T-helper 2 cell treated with Interferon-gamma antibody and Interleukin-4, amounts not matched to agents 5 μg/mL and 100 μg/mL, for 36 hours (primary cell): ENCODE results near the gene CCDC124.
"Not testable (repeated sequence)": the region's sequence is repeated elsewhere in the genome, so short reads cannot be mapped to it uniquely, and the experiment has no call there.

ENCODE experiments used
- DNase-seq: peaks from one replicate; pipeline ENCODE4 v3.0.0; 2021; ENCODE audit warnings: low spot score
- H3K27ac Mint-ChIP-seq: one replicate; pipeline ENCODE4 v1.8.0; 2021; ENCODE audit warnings: mild to moderate bottlenecking, mixed read lengths
- H3K27me3 Mint-ChIP-seq: one replicate; pipeline ENCODE4 v1.8.0; 2021; ENCODE audit warnings: low read depth, mixed read lengths
- H3K36me3 Mint-ChIP-seq: one replicate; pipeline ENCODE4 v1.8.0; 2021; ENCODE audit warnings: low read depth, mixed read lengths
- H3K4me1 Mint-ChIP-seq: one replicate; pipeline ENCODE4 v1.8.0; 2021; ENCODE audit warnings: low read depth, mixed read lengths
- H3K4me3 Mint-ChIP-seq: one replicate; pipeline ENCODE4 v1.8.0; 2022; ENCODE audit warnings: mild to moderate bottlenecking, moderate library complexity, mixed read lengths
- H3K9me3 Mint-ChIP-seq: one replicate; pipeline ENCODE4 v1.8.0; 2021; ENCODE audit warnings: mixed read lengths

CCDC124 gene

GRCh38 chr19:17932485-17933338 is at the start of gene CCDC124:
CCDC124 (plus strand) TSS chr19:17933015; CDS start chr19:17936421, 3,406 bp downstream.
- no peaks in the 10 kb centered on the region for H3K27me3 Mint-ChIP-seq
- peaks cover 2% of the 10 kb centered on the region for H3K36me3 Mint-ChIP-seq
- peak; percentile 91 for DNase-seq
- H3K4me3 Mint-ChIP-seq, result peak within 1 kb of the TSS; percentile 91
- no peaks in the 10 kb centered on the region for H3K9me3 Mint-ChIP-seq
- H3K27ac Mint-ChIP-seq, result peak within 1 kb of the TSS; percentile 91
- H3K4me1 Mint-ChIP-seq, result peaks cover 12% of the 10 kb centered on the region

- Mint-ChIP-seq H3K4me3 (no peak overlapping the region), H3K27me3 (no peaks in the 10 kb centered on the region)
Observed at GRCh38 chr19:17883627-17884410, 49.0 kb upstream of the CCDC124 start.

GRCh38 chr19:17886515-17886914 is 46.3 kb upstream of the CCDC124 start:
- Mint-ChIP-seq H3K4me1 (no peaks in the 10 kb centered on the region), H3K27ac (no peak overlapping the region), H3K27me3 (no peaks in the 10 kb centered on the region), H3K36me3 (no peaks in the 10 kb centered on the region), H3K4me3 (no peak overlapping the region), H3K9me3 (no peaks in the 10 kb centered on the region)
- no peak for DNase-seq

More at GRCh38 chr19:17883627-17884410, 49.0 kb upstream of the CCDC124 start:
- Mint-ChIP-seq H3K4me1 (no peaks in the 10 kb centered on the region), H3K36me3 (no peaks in the 10 kb centered on the region), H3K27ac (no peak overlapping the region), H3K9me3 (no peaks in the 10 kb centered on the region)
- no peak for DNase-seq

- H3K4me1 Mint-ChIP-seq, H3K4me3 Mint-ChIP-seq, H3K36me3 Mint-ChIP-seq, H3K27ac Mint-ChIP-seq, H3K9me3 Mint-ChIP-seq, DNase-seq, H3K27me3 Mint-ChIP-seq: not testable (repeated sequence)
Observed at GRCh38 chr19:17887221-17887620, 45.6 kb upstream of the CCDC124 start.

- Mint-ChIP-seq H3K27ac (no peak overlapping the region), H3K36me3 (no peaks in the 10 kb centered on the region), H3K4me1 (no peaks in the 10 kb centered on the region), H3K4me3 (no peak overlapping the region), H3K27me3 (no peaks in the 10 kb centered on the region), H3K9me3 (no peaks in the 10 kb centered on the region)
- DNase-seq, result no peak
Observed at GRCh38 chr19:17888260-17888659, 44.6 kb upstream of the CCDC124 start.

- H3K4me3 Mint-ChIP-seq, result no peak overlapping the region
Observed at GRCh38 chr19:17889609-17890214, 43.1 kb upstream of the CCDC124 start.

GRCh38 chr19:17893766-17894165 is 39.0 kb upstream of the CCDC124 start:
- Mint-ChIP-seq H3K27ac (no peak overlapping the region), H3K27me3 (no peaks in the 10 kb centered on the region), H3K9me3 (no peaks in the 10 kb centered on the region), H3K4me1 (no peaks in the 10 kb centered on the region), H3K36me3 (no peaks in the 10 kb centered on the region), H3K4me3 (no peak overlapping the region)
- no peak for DNase-seq

More at GRCh38 chr19:17889609-17890214, 43.1 kb upstream of the CCDC124 start:
- no peaks in the 10 kb centered on the region for H3K4me1 Mint-ChIP-seq
- no peaks in the 10 kb centered on the region for H3K27me3 Mint-ChIP-seq
- no peaks in the 10 kb centered on the region for H3K9me3 Mint-ChIP-seq
- H3K27ac Mint-ChIP-seq, result no peak overlapping the region
- no peak for DNase-seq
- no peaks in the 10 kb centered on the region for H3K36me3 Mint-ChIP-seq

GRCh38 chr19:17902701-17903100 is 30.1 kb upstream of the CCDC124 start:
- peaks cover 3% of the 10 kb centered on the region for H3K27me3 Mint-ChIP-seq
- no peaks in the 10 kb centered on the region for H3K4me1 Mint-ChIP-seq
- no peak for DNase-seq
- H3K9me3 Mint-ChIP-seq, result no peaks in the 10 kb centered on the region
- H3K4me3 Mint-ChIP-seq, result no peak overlapping the region
- no peak overlapping the region for H3K27ac Mint-ChIP-seq
- H3K36me3 Mint-ChIP-seq, result no peaks in the 10 kb centered on the region

- H3K27ac Mint-ChIP-seq, result no peak overlapping the region
- H3K4me3 Mint-ChIP-seq, result no peak overlapping the region
- H3K36me3 Mint-ChIP-seq, result no peaks in the 10 kb centered on the region
- H3K9me3 Mint-ChIP-seq, result peaks cover 6% of the 10 kb centered on the region
- H3K4me1 Mint-ChIP-seq, result no peaks in the 10 kb centered on the region
- DNase-seq, result no peak
- H3K27me3 Mint-ChIP-seq, result no peaks in the 10 kb centered on the region
Observed at GRCh38 chr19:17908244-17908643, 24.6 kb upstream of the CCDC124 start.

GRCh38 chr19:17909003-17909732 is 23.6 kb upstream of the CCDC124 start:
- Mint-ChIP-seq H3K4me1 (no peaks in the 10 kb centered on the region), H3K36me3 (no peaks in the 10 kb centered on the region), H3K27me3 (no peaks in the 10 kb centered on the region), H3K27ac (no peak overlapping the region), H3K4me3 (no peak overlapping the region), H3K9me3 (peaks cover 14% of the 10 kb centered on the region)
- no peak for DNase-seq

- Mint-ChIP-seq H3K4me1 (no peaks in the 10 kb centered on the region), H3K36me3 (no peaks in the 10 kb centered on the region), H3K27me3 (no peaks in the 10 kb centered on the region), H3K27ac (no peak overlapping the region), H3K9me3 (peaks cover 14% of the 10 kb centered on the region), H3K4me3 (no peak overlapping the region)
- DNase-seq, result no peak
Observed at GRCh38 chr19:17910791-17911360, 21.9 kb upstream of the CCDC124 start.

GRCh38 chr19:17915940-17916593 is 16.7 kb upstream of the CCDC124 start:
- DNase-seq, result no peak
- H3K9me3 Mint-ChIP-seq, result peaks cover 10% of the 10 kb centered on the region
- H3K27ac Mint-ChIP-seq, result no peak overlapping the region
- no peaks in the 10 kb centered on the region for H3K36me3 Mint-ChIP-seq
- no peaks in the 10 kb centered on the region for H3K4me1 Mint-ChIP-seq
- no peak overlapping the region for H3K4me3 Mint-ChIP-seq
- H3K27me3 Mint-ChIP-seq, result no peaks in the 10 kb centered on the region

- H3K4me1 Mint-ChIP-seq, H3K9me3 Mint-ChIP-seq, H3K27me3 Mint-ChIP-seq, H3K4me3 Mint-ChIP-seq, H3K36me3 Mint-ChIP-seq, DNase-seq, H3K27ac Mint-ChIP-seq: not testable (repeated sequence)
Observed at GRCh38 chr19:17918151-17918550, 14.7 kb upstream of the CCDC124 start.
